Panc1 (cell line): ENCODE measurements around the gene XNDC1N. TPM values are rescaled to one million over a fixed set of nuclear protein-coding genes. Genes with fewer than 3 reads are reported as not detected.

Source experiments
- ATAC-seq: fragments of 200-7000 bp; cut with Tn5 transposase; 2 replicates; pipeline ENCODE4 v1.9.1; 2020; ENCODE audit warnings: mild to moderate bottlenecking, moderate library complexity
- BruUV-seq: library from RNA; stranded (reverse); fragments of 400-500 nt; replicated peaks from 2 replicates; lab custom pipeline; 2021; lab: Mats Ljungman, UMichigan
- CTCF ChIA-PET: fragments of 300-600 bp; sonication (Branson Sonifier 250); formaldehyde crosslinking; loops from one replicate; lab custom pipeline; 2022; ENCODE audit warnings: antibody characterized with exemption; lab: Charles Lee
- POLR2A ChIA-PET: fragments of 300-600 bp; sonication (Branson Sonifier 250); formaldehyde crosslinking; loops from one replicate; lab custom pipeline; 2022; ENCODE audit warnings: antibody characterized with exemption; lab: Charles Lee
- DNase-seq: peaks from one replicate; pipeline ENCODE4 v3.0.0-alpha.2; 2010; ENCODE audit warnings: low read depth, low spot score
- H3K27ac ChIP-seq: 2 replicates; pipeline ENCODE4 v1.5.1; 2011; ENCODE audit warnings: mild to moderate bottlenecking, low read length, inconsistent platforms
- H3K27me3 ChIP-seq: fragments of 200-500 bp; sonication (Bioruptor generic); 2 replicates; pipeline ENCODE4 v1.6.0; 2014; ENCODE audit warnings: low read length, inconsistent platforms; ENCODE audit not compliant: control insufficient read depth, insufficient read depth
- H3K36me3 ChIP-seq: fragments of 200-500 bp; sonication (Bioruptor generic); 2 replicates; pipeline ENCODE4 v1.5.1; 2014; ENCODE audit warnings: inconsistent platforms, mild to moderate bottlenecking, low read length, moderate library complexity; ENCODE audit not compliant: control insufficient read depth, insufficient read depth
- H3K4me1 ChIP-seq: 2 replicates; pipeline ENCODE4 v1.5.1; 2011; ENCODE audit warnings: inconsistent platforms, mild to moderate bottlenecking, low read length, moderate library complexity; ENCODE audit not compliant: control insufficient read depth, insufficient read depth
- H3K4me3 ChIP-seq, 2 experiments: 2 replicates each; pipeline ENCODE4 v1.5.1; 2011 to 2012; ENCODE audit warnings: low read depth in 2 of 2, low read length in 2 of 2, mild to moderate bottlenecking in 2 of 2, inconsistent platforms in 1 of 2, moderate library complexity in 1 of 2
- H3K9me3 ChIP-seq: fragments of 200-500 bp; sonication (Bioruptor generic); 2 replicates; pipeline ENCODE4 v1.5.1; 2014; ENCODE audit warnings: low read depth, mild to moderate bottlenecking, inconsistent platforms, low read length, moderate library complexity; ENCODE audit not compliant: control insufficient read depth, insufficient read depth
- CTCF ChIP-seq: fragments of 450-650 bp; IDR thresholded peaks from 2 replicates; pipeline ENCODE4 v1.5.1; 2017; ENCODE audit warnings: mild to moderate bottlenecking
- POLR2AphosphoS5 ChIP-seq: IDR thresholded peaks from 2 replicates; pipeline ENCODE4 v1.6.1; 2012; ENCODE audit warnings: mild to moderate bottlenecking, low read depth, low read length, moderate library complexity
- REST ChIP-seq, 2 experiments: IDR thresholded peaks; 2 replicates each; pipeline ENCODE4 v1.6.1; 2011 to 2012; ENCODE audit warnings: low read depth in 2 of 2, control low read depth in 1 of 2, low read length in 1 of 2, mild to moderate bottlenecking in 1 of 2, moderate library complexity in 1 of 2; ENCODE audit not compliant: insufficient read depth in 1 of 2
- SIN3A ChIP-seq: IDR thresholded peaks from 2 replicates; pipeline ENCODE4 v1.6.1; 2012; ENCODE audit warnings: low read depth, mild to moderate bottlenecking, low read length, moderate library complexity, borderline replicate concordance; ENCODE audit not compliant: insufficient read depth
- TCF7L2 ChIP-seq: IDR thresholded peaks from 2 replicates; pipeline ENCODE4 v1.6.1; 2011; ENCODE audit warnings: mild to moderate bottlenecking, low read depth, low read length, inconsistent platforms
- in situ Hi-C: cut with HindIII; loops from 2 replicates; pipeline ENCODE4 v1.10.0; 2016; ENCODE audit warnings: low sequenced_read_pairs, low pct_unique_long_range_greater_than_20kb
- intact Hi-C: fragments of 100-400 bp; cut with micrococcal nuclease; formaldehyde crosslinking; loops from one replicate; pipeline ENCODE4 v1.10.0; 2022; ENCODE audit not compliant: unreplicated experiment
- total RNA-seq: library from RNA; stranded (reverse); gene quantifications from one replicate; pipeline ENCODE4 v1.2.1, GENCODE V29; 2021; ENCODE audit not compliant: unreplicated experiment

XNDC1N gene
- total RNA-seq, 1 experiment from 2014 or later: 11.5 TPM

GRCh38 chr11:71933141-71933933, 4.9 kb upstream of the XNDC1N start:
- Histone ChIP-seq H3K4me3 (no peak overlapping the region), H3K4me1 (peaks cover 22% of the 10 kb centered on the region), H3K27ac (no peak overlapping the region), H3K27me3 (no peaks in the 10 kb centered on the region), H3K36me3 (no peaks in the 10 kb centered on the region; the same call in 1 of the 2 replicates), H3K9me3 (no peaks in the 10 kb centered on the region)
- ATAC-seq (no peak), DNase-seq (no peak)
- CTCF ChIA-PET: no interaction called here
- POLR2A ChIA-PET: no interaction called here
- in situ Hi-C loops: no loop called here
- intact Hi-C loops: no loop called here
- TF ChIP-seq TCF7L2 (no peak), SIN3A (no peak), CTCF (no peak), REST (IDR thresholded peaks at IDR 0.05; ENCODE audit: insufficient read depth in 1 of 2, low read depth in 2 of 2, low read length in 1 of 2) (no peak), POLR2AphosphoS5 (no peak)
- BruUV-seq: no TSS peak

- CTCF ChIA-PET: interaction anchor here (1.1 kb wide), 1 partner anchor 46 kb away, joined by 3 read pairs; no protein-coding TSS in a partner anchor
- TF ChIP-seq POLR2AphosphoS5: no peak
- TF ChIP-seq REST (IDR thresholded peaks at IDR 0.05; ENCODE audit: insufficient read depth in 1 of 2, low read depth in 2 of 2, low read length in 1 of 2): no peak
- no peak for TF ChIP-seq CTCF
- TF ChIP-seq SIN3A: no peak
- H3K36me3 ChIP-seq: no peaks in the 10 kb centered on the region; the same call in 1 of the 2 replicates
- H3K27ac ChIP-seq: no peak overlapping the region
- no peak for DNase-seq
- intact Hi-C loops: no loop called here
- no peaks in the 10 kb centered on the region for H3K9me3 ChIP-seq
- in situ Hi-C loops: no loop called here
- peaks cover 26% of the 10 kb centered on the region for H3K4me1 ChIP-seq
- no peak overlapping the region for H3K4me3 ChIP-seq
- no peaks in the 10 kb centered on the region for H3K27me3 ChIP-seq
- no peak for ATAC-seq
- POLR2A ChIA-PET: interaction anchor here (0.6 kb wide), 1 partner anchor 16 kb away, joined by 9 read pairs; no protein-coding TSS in a partner anchor
- no TSS peak for BruUV-seq
These were observed 2.8 kb upstream of the XNDC1N start for GRCh38 chr11:71931245-71931602.
